Stimulated activated naive CD8-positive, alpha-beta T cell treated with anti-CD3 and anti-CD28 coated beads, Interleukin-15, amount 100 ng/mL, for 72 hours (primary cell): Measurements from ENCODE around the gene LIPT2.
A peak's percentile ranks its signal among the peaks of the same experiment; 100 is the strongest.
"Not testable (repeated sequence)": the region's sequence is repeated elsewhere in the genome, so short reads cannot be mapped to it uniquely, and the experiment has no call there.

ENCODE experiments used
- ATAC-seq: fragments of 150-1000 bp; cut with Tn5 transposase; 2 replicates; pipeline ENCODE4 v1.10.0; 2021; ENCODE audit warnings: mild to moderate bottlenecking, moderate library complexity
- DNase-seq, 2 donors: peaks; one replicate each; pipeline ENCODE4 v3.0.0; 2021 to 2022
- H3K27ac Mint-ChIP-seq, 2 donors: one replicate each; pipeline ENCODE4 v1.8.0; 2022; ENCODE audit warnings: mild to moderate bottlenecking in 2 of 2, mixed read lengths in 2 of 2, moderate library complexity in 2 of 2
- H3K27me3 Mint-ChIP-seq: one replicate; pipeline ENCODE4 v1.8.0; 2022; ENCODE audit warnings: mixed read lengths
- H3K4me1 Mint-ChIP-seq: one replicate; pipeline ENCODE4 v1.8.0; 2022; ENCODE audit warnings: mild to moderate bottlenecking, mixed read lengths
- H3K4me3 Mint-ChIP-seq, 2 donors: one replicate each; pipeline ENCODE4 v1.8.0; 2022; ENCODE audit warnings: mild to moderate bottlenecking in 2 of 2, mixed read lengths in 2 of 2, moderate library complexity in 1 of 2
- H3K9me3 Mint-ChIP-seq, 2 donors: one replicate each; pipeline ENCODE4 v1.8.0; 2022; ENCODE audit warnings: mixed read lengths in 2 of 2

The LIPT2 gene

GRCh38 chr11:74492974-74493790, at the start of gene LIPT2:
Gene LIPT2 (minus strand): TSS chr11:74493724. CDS start chr11:74493703, 21 bp downstream.
- Mint-ChIP-seq H3K9me3 (no peaks in the 10 kb centered on the region), H3K4me3 (peak within 1 kb of the TSS; percentile 75 to 92), H3K27ac (peak within 1 kb of the TSS; percentile 90 to 91), H3K4me1 (peaks cover 27% of the 10 kb centered on the region), H3K27me3 (no peaks in the 10 kb centered on the region)
- peak; percentile 97 to 99 for DNase-seq
- ATAC-seq: peak; percentile 99

- Mint-ChIP-seq H3K27ac (no peak overlapping the region), H3K4me1 (no peaks in the 10 kb centered on the region), H3K4me3 (no peak overlapping the region), H3K9me3 (peaks cover 18 to 38% of the 10 kb centered on the region in 2 donors), H3K27me3 (peaks cover 7% of the 10 kb centered on the region)
- ATAC-seq: no peak
- no peak for DNase-seq
These were observed 47.9 kb upstream of the LIPT2 start for GRCh38 chr11:74541466-74541865.

- H3K4me1 Mint-ChIP-seq: no peaks in the 10 kb centered on the region
- H3K9me3 Mint-ChIP-seq: peaks cover 18 to 38% of the 10 kb centered on the region in 2 donors
- DNase-seq: no peak
- no peak overlapping the region for H3K4me3 Mint-ChIP-seq
- ATAC-seq: no peak
- no peak overlapping the region for H3K27ac Mint-ChIP-seq
- H3K27me3 Mint-ChIP-seq: peaks cover 7% of the 10 kb centered on the region
These were observed 46.7 kb upstream of the LIPT2 start for GRCh38 chr11:74540270-74540669.

GRCh38 chr11:74538680-74539079, 45.2 kb upstream of the LIPT2 start:
- Mint-ChIP-seq H3K4me3 (no peak overlapping the region), H3K9me3 (peaks cover 11 to 28% of the 10 kb centered on the region in 2 donors), H3K27ac (peak overlapping the region in 1 of 2 donors; percentile 77), H3K27me3 (peaks cover 7% of the 10 kb centered on the region), H3K4me1 (no peaks in the 10 kb centered on the region)
- ATAC-seq: no peak
- no peak for DNase-seq

- Mint-ChIP-seq H3K27me3 (peaks cover 7% of the 10 kb centered on the region), H3K27ac (peak overlapping the region in 1 of 2 donors; percentile 29), H3K9me3 (peaks cover 11 to 25% of the 10 kb centered on the region in 2 donors), H3K4me1 (no peaks in the 10 kb centered on the region), H3K4me3 (no peak overlapping the region)
- ATAC-seq (no peak), DNase-seq (no peak)
These were observed 42.0 kb upstream of the LIPT2 start for GRCh38 chr11:74535371-74536160.

GRCh38 chr11:74534946-74535275, 41.4 kb upstream of the LIPT2 start:
- H3K4me3 Mint-ChIP-seq: not testable (repeated sequence)

GRCh38 chr11:74534216-74534945, 40.9 kb upstream of the LIPT2 start:
- H3K9me3 Mint-ChIP-seq: peaks cover 11 to 25% of the 10 kb centered on the region in 2 donors
- ATAC-seq (no peak), DNase-seq (no peak)
- H3K27ac Mint-ChIP-seq: no peak overlapping the region
- peaks cover 6% of the 10 kb centered on the region for H3K27me3 Mint-ChIP-seq
- no peak overlapping the region for H3K4me3 Mint-ChIP-seq
- no peaks in the 10 kb centered on the region for H3K4me1 Mint-ChIP-seq

More at GRCh38 chr11:74534946-74535275, 41.4 kb upstream of the LIPT2 start:
- ATAC-seq, H3K4me1 Mint-ChIP-seq, DNase-seq, H3K27me3 Mint-ChIP-seq: not testable (repeated sequence)
- peak overlapping the region in 1 of 2 donors; percentile 29 for H3K27ac Mint-ChIP-seq
- peaks cover 11 to 25% of the 10 kb centered on the region in 2 donors for H3K9me3 Mint-ChIP-seq

- ATAC-seq (no peak), DNase-seq (no peak)
- peaks cover 11 to 15% of the 10 kb centered on the region in 2 donors for H3K9me3 Mint-ChIP-seq
- no peak overlapping the region for H3K27ac Mint-ChIP-seq
- no peaks in the 10 kb centered on the region for H3K4me1 Mint-ChIP-seq
- H3K27me3 Mint-ChIP-seq: no peaks in the 10 kb centered on the region
- H3K4me3 Mint-ChIP-seq: no peak overlapping the region
These were observed 39.9 kb upstream of the LIPT2 start for GRCh38 chr11:74533421-74533820.

- Mint-ChIP-seq H3K27ac (no peak overlapping the region), H3K4me3 (no peak overlapping the region), H3K9me3 (peaks cover 7 to 8% of the 10 kb centered on the region in 2 donors), H3K27me3 (no peaks in the 10 kb centered on the region), H3K4me1 (no peaks in the 10 kb centered on the region)
- ATAC-seq (no peak), DNase-seq (no peak)
These were observed 39.1 kb upstream of the LIPT2 start for GRCh38 chr11:74532501-74533246.

- no peak overlapping the region for H3K27ac Mint-ChIP-seq
- H3K9me3 Mint-ChIP-seq: no peaks in the 10 kb centered on the region
- H3K27me3 Mint-ChIP-seq: peaks cover 15% of the 10 kb centered on the region
These were observed 31.5 kb upstream of the LIPT2 start for GRCh38 chr11:74524978-74525377.

GRCh38 chr11:74524501-74524900, 31.0 kb upstream of the LIPT2 start:
- no peak for DNase-seq
- Mint-ChIP-seq H3K9me3 (no peaks in the 10 kb centered on the region), H3K27me3 (peaks cover 15% of the 10 kb centered on the region), H3K27ac (no peak overlapping the region), H3K4me1 (no peaks in the 10 kb centered on the region), H3K4me3 (no peak overlapping the region)
- no peak for ATAC-seq

More at GRCh38 chr11:74524978-74525377, 31.5 kb upstream of the LIPT2 start:
- H3K4me3 Mint-ChIP-seq: no peak overlapping the region
- ATAC-seq: no peak
- no peak for DNase-seq
- H3K4me1 Mint-ChIP-seq: no peaks in the 10 kb centered on the region

- Mint-ChIP-seq H3K27ac (no peak overlapping the region), H3K4me1 (no peaks in the 10 kb centered on the region), H3K9me3 (no peaks in the 10 kb centered on the region), H3K4me3 (no peak overlapping the region), H3K27me3 (peaks cover 15% of the 10 kb centered on the region)
- no peak for ATAC-seq
- no peak for DNase-seq
These were observed 29.3 kb upstream of the LIPT2 start for GRCh38 chr11:74522776-74523175.

- H3K4me3 Mint-ChIP-seq: no peak overlapping the region
- H3K4me1 Mint-ChIP-seq: no peaks in the 10 kb centered on the region
- H3K27me3 Mint-ChIP-seq: peaks cover 15% of the 10 kb centered on the region
- peaks cover 0 to 7% of the 10 kb centered on the region in 2 donors for H3K9me3 Mint-ChIP-seq
- H3K27ac Mint-ChIP-seq: no peak overlapping the region
- no peak for ATAC-seq
- no peak for DNase-seq
These were observed 28.2 kb upstream of the LIPT2 start for GRCh38 chr11:74521666-74522252.

GRCh38 chr11:74520927-74521665, 27.6 kb upstream of the LIPT2 start:
- no peak for ATAC-seq

More at GRCh38 chr11:74520927-74521665, 27.6 kb upstream of the LIPT2 start:
- Mint-ChIP-seq H3K27me3 (peaks cover 15% of the 10 kb centered on the region), H3K9me3 (peaks cover 0 to 11% of the 10 kb centered on the region in 2 donors), H3K4me3 (no peak overlapping the region), H3K27ac (no peak overlapping the region), H3K4me1 (no peaks in the 10 kb centered on the region)
- no peak for DNase-seq
